Stimulated activated naive CD4-positive, alpha-beta T cell (primary cell): ENCODE results near the gene SPACA7.
"Not testable (repeated sequence)": the region's sequence is repeated elsewhere in the genome, so short reads cannot be mapped to it uniquely, and the experiment has no call there.

Experiments
- DNase-seq, 6 experiments: peaks; one replicate each; lab custom pipeline; 2025; lab: John Stamatoyannopoulos, UW

Gene SPACA7

DNA sequence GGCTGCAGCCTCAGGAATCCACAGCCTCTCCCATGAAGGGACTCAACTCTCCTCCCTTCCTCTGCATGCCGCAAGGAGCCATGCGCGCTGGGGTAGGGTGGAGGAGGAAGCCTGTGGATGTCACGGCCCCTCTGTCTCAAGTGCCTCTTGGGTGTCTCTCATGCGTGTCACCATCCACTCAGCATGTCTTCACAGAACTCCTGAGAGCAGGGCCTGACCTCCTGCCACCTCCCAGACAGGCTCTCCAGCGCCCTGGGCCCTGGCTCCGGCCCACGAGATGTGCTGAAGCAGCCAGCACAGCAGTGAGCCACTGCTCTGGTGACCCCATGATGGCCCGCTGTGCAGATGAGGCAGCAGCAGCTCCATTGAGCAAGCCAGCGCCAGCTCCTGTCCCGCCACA lies 25.9 kb upstream of the SPACA7 start:
- no peak for DNase-seq

DNA sequence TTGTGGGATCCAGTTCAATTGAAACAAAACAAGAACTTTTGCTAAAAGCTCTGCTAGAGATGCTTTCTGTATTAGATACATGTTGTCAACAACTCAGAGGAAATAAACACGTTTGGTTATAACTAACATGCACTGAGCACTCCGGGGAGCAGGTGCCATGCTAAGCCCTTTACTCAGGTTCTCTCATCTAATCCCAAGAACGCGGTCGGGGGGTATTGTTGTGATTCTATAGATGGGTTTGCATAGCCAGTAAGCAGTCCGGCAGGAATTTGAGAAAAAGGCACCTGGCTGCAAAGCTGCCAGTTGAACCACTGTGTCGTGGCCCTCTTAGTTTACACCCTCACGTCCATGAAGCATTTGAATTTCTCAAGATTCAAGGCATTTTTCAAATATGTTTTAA lies 24.3 kb upstream of the SPACA7 start:
- no peak for DNase-seq

DNA sequence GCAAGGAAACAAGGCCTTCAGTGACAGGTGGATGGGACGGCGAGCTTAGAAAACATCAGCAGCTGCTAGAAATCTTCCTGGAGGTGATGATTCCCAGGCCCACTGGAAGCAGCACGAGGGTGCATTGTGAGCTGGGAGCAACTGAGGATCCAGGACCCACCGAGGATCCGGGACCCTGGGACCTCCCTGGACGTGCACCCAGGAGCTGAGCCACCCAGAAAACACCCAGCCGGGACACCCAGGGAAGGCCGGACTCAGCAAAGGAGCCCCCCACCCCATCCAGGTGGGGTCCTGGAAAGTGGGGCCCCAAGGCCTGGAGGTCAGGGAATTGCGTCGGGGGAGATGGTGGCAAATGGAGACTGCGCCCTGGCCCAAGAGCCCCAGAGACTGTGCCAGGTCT lies 22.3 kb upstream of the SPACA7 start:
- DNase-seq, result no peak

DNA sequence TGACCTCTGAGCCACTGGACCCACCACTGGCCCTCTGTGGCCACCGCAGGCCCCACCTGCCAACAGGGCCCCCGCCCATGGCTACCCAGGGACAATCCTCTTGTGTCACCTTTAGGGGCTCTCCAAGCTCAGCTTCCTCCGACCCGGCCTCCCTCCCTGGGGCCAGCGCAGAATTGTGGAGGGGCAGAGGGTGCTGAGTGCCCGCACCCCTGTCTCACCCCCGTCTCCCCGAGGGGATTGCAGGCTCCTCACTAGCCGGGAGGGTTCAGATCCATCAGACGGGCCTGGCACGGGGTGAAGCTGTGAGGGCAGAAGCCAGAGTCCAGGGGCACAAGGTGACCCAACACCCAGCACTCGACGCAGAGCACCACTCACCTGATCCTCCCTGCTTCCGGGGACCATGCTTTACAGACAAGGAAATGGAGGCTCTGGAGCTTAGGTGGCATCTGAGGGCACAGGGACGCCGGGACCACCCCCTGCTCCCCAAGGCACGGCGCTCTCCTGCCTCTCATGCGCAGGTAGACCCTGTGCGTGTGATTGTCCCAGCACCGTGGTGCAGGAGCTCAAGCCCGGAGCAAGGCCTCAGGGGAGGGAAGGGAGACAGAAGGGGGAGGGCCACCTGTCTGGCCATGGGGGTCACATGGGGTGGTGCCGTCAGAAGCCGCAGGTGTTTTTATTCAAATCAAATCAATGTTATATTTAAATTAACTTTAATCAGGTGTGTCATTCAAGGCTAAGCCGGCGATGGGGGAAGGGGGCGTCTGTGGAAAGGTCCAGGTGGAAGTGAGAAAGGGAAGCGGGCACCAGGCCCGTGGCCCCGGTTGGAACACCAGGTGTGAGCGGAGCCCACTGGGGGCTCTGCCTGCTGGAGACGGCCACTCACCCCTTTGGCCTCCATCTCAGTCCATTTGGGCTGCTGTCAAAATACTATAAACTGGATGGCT lies 21.6 kb upstream of the SPACA7 start:
- DNase-seq, result no peak

DNA sequence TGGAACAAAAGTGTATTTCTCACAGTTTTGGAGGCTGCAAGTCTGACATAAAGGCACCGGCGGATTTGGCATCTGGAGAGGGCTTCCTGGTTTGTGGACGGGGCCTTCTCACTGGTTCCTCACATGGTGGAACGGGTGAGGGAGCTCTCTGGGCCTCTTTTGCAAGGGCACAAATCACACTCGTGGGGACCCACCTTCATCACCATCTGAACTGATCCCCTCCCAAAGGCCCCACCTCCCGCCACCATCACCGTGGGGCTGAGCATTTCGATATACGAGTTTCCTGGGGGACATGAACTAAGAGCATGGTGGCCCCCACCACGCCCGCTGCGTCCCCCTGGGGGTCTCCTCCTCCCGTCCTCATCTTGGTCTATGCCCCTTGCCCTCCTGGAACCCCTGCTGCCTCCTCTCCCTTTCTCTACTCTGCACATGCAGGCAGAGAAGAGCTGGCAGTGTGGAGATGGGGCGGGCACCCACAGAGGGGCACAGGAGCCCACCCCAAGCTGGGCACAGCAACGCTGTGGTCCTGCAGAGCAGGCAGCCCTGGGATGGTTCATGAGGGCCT lies 20.8 kb upstream of the SPACA7 start:
- DNase-seq, result no peak

DNA sequence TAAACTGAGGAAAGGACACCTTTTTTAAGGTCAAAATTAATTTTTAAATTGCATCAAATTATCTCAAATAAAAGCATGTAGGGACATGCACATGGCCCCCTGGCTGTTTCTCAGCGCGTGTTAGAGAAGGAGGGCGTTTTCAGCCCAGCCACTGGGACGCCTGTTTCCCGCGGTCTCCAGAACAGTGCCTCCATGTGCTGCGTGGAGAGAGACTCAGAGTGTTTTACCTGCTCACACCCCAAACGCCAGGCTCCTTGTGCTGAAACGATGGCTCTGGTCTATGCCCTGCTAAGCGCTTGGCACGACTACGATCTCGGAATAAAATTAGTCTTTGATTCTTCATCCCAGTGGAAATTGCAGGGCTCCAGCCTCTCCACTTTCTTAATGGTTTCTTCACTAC lies 20.0 kb upstream of the SPACA7 start:
- DNase-seq, result no peak

DNA sequence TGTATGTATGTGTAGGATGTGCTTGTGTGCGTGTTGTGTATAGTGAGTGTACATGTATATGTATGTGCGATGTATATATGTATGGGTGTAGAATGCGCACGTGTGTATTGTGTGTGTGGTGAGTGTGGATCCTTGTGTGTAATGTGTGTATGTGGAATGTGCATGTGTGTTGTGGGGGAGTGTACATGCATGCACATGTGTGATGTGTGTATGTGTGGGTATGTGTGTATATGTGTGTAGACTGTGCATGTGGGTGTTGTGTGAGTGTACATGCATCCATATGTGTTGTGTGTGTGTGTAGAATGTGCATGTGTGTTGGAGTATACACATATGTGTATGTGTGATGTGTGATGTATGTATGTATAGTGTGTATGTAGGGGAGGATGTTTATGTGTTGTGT lies 18.0 kb upstream of the SPACA7 start:
- DNase-seq, result no peak

DNA sequence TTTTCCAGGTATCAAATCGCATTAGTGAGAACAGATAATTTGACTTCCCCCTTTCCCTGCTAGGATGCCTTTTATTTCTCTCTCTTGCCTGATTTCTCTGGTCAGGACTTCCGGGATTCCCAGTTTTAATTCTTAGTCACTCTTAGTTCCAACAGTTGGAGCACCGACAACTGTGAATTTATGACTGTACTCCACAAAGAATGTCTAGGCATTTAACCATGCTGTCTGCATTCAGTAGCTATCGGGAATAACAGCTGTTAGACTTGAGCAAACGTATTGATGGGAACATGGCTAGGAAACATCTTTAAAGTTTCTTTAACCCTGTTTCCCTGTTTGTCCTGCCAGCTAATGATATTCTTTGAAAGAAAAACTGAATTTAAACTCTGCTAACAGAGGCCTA lies 14.1 kb upstream of the SPACA7 start:
- no peak for DNase-seq

DNA sequence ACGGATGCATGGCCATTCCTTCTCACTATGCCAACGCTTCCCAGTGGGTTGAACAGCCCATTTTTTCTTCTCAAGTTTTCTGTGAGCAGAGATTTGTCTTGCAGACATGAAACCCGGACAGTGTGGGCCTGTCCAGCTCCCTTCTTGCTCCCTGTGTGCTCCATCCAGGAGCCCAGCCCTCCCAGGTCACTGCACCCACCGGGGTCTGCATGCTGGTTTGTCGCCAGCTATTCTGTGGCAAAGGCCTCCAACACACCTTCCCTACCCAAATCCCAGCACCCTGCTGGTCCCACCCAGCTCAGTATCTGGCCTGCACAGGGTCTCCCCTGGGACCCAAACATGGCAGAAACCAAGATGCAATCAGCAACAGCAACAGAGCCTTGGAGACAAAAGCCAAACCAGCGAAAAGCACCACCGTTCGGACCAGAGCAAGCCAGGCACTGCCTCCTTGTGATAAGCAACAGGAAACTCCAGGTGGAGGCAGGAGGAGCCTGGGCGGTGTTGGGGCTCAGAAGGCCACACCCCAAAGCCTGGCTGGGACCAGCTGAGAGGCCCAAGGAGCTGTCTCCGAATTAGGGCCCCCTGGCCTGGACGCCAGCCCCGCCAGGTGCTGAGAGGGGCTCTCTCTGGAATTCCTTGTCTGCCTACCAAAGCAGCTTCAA lies 12.2 kb upstream of the SPACA7 start:
- DNase-seq, result no peak

DNA sequence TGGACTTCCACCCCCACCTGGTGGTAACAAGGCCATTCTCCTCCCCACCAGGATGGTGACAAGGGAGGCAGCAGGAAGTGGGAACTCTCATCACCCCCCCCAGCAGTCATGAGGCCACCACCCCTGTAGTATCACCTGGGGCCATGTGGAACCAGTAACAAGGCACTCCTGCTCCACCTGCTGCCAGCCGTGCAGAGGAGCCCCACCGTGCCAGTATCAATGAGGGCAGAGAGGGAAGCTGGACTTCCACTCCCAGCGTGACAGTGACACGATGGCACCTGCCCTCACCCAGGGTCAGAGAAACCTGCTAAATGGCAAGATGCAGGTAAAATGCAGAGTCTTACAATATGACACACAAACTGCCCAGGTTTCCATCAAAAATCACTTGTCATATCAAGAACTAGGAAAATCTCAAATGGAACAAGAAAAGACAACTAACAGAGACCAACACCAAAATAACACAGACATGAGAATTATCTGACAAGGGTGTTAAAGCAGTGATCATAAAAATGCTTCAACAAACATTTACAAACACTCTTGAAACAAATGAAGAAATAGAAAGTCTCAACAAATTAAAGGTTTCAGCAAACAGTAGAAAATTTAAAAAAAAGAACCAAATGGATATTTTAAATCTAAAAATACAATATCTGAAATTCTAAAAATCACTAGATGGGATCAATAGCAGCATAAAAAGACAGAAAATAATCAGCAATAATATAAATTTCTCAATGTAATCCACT lies 9.1 kb upstream of the SPACA7 start:
- DNase-seq, result no peak

DNA sequence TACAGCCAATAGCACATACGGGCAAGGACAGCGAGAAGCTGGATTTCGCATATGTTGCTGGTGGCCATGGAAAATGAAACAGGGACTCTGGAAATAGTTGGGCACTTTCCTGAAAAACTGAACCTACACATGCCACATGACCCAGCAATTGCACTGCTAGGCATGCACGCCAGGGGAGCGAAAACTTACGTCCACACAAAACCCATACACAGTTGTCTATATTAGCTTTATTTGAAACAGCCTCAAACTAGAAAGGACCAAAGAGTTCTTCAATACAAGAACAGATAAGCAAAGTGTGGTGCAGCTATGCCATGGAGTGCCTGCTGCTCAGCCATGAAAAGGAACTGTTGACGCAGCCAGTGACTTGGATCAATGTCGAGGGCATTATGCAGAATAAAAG lies 7.3 kb upstream of the SPACA7 start:
- DNase-seq, result no peak

DNA sequence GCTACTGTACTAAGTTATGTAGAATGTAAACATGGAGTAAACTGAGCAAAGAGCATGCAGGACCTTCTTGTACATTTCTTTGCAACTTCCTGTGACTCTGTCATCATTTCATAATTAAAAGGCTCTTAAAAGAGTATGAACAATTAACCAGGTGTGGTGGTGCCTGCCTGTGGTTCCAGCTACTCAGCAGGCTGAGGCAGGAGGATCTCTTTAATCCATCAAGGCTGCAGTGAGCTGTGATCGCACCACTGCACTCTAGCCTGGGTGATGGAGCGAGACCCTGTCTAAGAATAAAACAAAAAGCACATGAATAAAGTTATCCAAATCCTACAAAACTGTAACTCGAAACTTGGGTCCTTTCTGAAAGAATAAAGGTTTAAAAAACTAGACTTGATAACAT lies 5.8 kb upstream of the SPACA7 start:
- no peak for DNase-seq

DNA sequence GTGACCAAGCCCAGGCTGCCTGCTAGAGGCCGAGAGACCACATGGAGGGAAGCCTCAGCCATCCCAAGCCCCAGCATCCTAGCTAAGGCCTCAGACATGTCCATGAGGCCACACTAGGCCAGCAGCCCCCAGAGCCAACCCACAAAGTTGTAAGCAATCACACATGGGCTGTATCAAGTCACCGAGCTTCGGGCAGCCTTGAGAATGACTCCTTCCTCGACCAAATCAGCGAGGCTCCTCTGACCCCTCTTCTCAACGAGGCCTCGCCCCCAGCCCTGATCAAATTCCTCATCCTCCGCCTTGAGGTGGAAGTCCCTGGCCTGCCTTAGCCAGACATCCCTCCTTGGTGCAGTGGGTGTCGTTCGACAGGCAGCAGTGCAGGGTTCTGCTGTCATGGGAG lies 1.9 kb upstream of the SPACA7 start:
- no peak for DNase-seq

DNA sequence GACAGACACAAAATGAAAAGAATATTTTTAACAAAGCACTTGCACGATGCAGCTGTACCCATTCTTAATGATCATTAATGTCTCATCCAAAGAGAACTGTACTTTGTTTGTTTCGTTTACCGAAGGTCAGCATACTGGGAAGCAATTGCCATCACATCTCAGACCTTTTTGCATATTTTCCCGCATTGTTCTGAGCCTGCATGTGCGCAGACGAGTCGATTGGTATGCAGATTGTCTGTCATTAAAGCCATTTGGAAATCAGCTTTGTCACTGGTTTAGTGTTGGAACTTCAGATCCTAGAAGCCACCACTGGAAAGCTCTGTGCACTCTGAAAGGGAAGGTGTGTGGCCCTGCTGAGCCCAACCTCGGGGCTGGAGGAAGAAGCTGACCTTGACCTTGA lies 15.6 kb downstream of the SPACA7 start:
- DNase-seq, result no peak

DNA sequence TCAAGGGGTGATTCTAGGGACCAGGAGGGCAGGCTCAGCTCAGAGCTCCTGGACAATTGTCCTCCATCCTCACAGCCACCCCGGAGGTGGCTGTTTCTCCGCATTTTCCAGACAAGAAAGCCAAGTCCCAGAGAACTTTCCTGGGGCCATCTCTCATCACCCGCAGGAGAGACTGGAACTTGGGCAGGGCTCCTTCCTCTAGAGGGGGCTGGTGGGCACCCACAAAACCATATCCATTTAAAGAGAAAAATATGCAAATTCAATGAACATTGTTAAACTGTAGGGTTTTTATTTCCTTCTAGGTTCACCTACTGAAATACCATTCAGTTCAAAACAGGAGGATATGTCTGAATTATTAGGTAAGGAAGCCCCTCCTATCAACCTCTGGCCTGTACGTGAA lies 16.6 kb downstream of the SPACA7 start:
- DNase-seq, result no peak

DNA sequence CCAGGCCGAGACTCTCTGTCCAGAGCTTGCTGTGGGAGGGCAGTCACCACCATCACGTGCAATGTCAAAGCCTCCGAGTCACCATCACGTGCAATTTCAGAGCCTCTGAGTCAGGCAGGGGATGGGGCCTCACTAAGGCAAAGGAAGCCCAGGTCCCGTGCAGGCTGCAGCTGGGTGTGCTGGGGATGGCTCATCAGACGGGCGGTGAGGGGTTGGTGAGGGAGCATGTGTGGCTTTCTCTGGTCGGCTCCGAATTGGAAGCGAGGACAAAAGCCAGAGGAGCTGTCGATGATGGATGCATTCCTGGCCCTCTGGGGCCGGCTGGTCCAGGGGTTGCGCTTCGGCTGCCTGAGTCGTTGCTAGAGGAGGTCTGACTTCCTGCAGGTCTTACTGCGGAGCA lies 18.9 kb downstream of the SPACA7 start:
- not testable (repeated sequence) for DNase-seq

DNA sequence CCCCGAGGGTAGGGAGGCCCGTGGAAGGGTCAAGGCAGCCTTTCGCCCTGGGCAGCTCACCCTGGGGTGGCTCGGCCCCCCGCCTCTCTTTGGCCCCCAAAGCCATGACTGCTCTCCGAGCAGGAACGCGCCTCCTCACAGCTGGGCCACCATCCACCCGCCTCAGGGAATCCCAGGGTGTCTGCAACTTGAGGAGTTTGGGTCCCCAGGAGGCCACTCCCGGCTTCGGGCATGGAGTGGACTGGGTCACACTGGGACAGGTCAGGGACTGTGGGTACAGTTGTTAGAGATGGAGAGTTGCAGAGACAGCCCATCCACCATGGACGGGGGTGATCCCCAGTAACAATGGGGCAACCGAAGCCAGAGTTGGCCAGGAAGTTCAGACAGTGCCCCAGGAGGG lies 19.8 kb downstream of the SPACA7 start:
- DNase-seq, result not testable (repeated sequence)

DNA sequence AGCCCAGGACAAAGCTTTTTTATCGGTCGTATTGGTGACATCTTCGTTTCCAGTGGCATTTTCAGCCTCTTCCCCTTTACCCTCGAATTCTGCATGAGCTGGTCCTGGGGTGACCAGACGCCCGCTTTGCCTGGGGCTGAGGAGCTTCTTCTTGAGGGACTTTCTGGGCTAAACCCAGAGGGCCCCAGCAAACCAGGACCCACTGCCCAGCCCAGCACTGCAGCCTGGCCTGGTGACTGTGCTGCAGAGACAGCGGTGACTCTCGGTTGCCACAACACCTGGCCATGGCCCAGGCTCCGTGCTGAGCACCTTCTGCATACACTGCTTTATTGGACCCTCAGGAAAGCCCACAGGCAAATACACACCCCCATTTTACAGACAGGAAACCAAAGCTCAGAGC lies 21.0 kb downstream of the SPACA7 start:
- DNase-seq, result no peak

DNA sequence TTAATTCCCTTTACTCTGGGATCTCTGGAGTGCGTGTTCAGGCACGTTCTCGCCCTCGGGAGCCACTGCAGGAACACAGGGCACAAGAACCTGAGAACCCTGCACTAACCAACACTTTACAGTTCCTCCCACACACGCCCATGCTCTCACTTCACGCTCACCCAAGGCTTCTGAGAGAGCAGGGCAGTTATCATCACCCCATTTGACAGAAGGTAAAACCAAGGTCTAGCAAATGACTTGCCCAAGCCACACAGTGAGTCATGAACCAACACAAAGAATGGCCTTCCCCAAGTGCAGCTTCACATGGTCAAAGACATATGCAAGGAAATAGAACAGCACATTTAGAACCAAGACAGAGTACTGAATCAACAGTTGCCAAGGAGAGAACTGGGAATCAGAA lies 22.2 kb downstream of the SPACA7 start:
- not testable (repeated sequence) for DNase-seq

DNA sequence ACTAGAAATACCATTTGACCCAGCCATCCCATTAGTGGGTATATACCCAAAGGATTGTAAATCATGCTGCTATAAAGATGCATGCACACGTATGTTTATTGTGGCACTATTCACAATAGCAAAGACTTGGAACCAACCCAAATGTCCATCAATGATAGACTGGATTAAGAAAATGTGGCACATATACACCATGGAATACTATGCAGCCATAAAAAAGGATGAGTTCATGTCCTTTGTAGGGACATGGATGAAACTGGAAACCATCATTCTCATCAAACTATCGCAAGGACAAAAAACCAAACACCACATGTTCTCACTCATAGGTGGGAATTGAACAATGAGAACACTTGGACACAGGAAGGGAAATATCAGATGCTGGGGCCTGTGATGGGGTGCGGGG lies 33.7 kb downstream of the SPACA7 start:
- not testable (repeated sequence) for DNase-seq

DNA sequence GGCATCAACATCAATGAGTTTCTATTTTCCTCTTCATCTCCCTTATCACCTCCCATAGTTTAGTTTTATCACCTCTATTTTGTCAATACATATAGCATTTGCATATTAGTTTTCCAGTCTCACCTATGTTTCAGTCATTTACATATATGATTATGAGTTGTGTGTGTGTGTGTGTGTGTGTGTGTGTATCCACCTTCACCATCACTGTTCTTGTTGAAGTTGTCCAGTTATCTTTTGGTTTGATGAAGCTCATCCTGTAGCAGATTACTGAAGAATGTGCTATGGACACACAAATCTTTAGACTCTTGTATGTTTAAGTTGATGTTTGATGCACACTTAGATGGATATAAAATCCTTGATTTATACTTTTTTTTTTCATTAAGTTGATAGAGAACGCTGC lies 40.5 kb downstream of the SPACA7 start:
- DNase-seq, result no peak

DNA sequence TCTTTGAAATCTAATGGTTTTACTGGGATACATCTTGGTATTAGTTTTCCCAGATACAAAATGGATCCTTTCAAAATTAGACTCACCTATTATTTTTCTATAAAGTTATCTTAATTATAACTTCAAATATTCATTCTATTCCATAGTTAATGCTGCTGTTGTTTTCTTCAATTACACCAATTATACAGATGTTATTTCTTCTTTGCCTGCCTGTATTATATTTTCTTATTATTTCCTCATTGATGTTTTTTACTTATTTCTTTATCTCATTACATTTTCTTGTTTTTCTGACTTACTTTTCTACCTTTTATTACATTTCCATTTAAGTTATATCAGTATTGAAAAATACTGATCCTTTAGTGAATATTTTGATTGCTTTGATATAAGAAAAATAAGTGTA lies 40.9 kb downstream of the SPACA7 start:
- DNase-seq, result no peak

DNA sequence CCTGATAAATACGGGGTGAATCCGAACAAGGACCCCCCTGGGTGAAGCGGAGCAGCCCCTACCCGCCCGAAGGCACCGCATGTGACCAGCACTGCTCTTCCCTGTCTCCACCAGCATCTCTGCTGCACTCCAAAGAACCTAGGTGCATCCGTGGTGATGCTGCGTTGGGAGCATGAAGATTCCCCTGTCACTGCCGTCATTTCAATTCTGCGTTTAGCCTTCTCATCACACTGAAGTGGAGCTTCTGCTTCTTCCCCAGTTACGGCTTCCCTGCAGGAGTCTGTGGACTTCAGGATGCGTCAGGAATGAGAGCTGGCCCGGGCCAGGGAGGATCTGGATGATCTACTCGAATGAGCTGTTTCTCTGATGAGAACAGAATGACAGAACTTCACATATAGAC lies 47.9 kb downstream of the SPACA7 start:
- no peak for DNase-seq
